NB4 (cell line): Measurements from ENCODE around the gene SERTM2.

Experiments
- POLR2A ChIP-seq: IDR thresholded peaks from 2 replicates; pipeline ENCODE4 v1.6.1; 2011; ENCODE audit warnings: mild to moderate bottlenecking; ENCODE audit not compliant: insufficient read length; ENCODE audit errors: extremely low read depth
- TF ChIP-seq, protein P1 (sequence below): IDR thresholded peaks from one replicate; pipeline ENCODE4 v1.5.1; 2012; ENCODE audit warnings: low read depth, low read length

GRCh38 chrX:111561851-111562250 lies 50.4 kb downstream of the SERTM2 start:
- no peak for TF ChIP-seq POLR2A
- TF ChIP-seq, protein P1, sequence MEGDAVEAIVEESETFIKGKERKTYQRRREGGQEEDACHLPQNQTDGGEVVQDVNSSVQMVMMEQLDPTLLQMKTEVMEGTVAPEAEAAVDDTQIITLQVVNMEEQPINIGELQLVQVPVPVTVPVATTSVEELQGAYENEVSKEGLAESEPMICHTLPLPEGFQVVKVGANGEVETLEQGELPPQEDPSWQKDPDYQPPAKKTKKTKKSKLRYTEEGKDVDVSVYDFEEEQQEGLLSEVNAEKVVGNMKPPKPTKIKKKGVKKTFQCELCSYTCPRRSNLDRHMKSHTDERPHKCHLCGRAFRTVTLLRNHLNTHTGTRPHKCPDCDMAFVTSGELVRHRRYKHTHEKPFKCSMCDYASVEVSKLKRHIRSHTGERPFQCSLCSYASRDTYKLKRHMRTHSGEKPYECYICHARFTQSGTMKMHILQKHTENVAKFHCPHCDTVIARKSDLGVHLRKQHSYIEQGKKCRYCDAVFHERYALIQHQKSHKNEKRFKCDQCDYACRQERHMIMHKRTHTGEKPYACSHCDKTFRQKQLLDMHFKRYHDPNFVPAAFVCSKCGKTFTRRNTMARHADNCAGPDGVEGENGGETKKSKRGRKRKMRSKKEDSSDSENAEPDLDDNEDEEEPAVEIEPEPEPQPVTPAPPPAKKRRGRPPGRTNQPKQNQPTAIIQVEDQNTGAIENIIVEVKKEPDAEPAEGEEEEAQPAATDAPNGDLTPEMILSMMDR: no peak
